Measurements from ENCODE around the gene OR13J1.
"Not testable (repeated sequence)": the region's sequence is repeated elsewhere in the genome, so short reads cannot be mapped to it uniquely, and the experiment has no call there.

OR13J1 gene

GRCh38 chr9:35904338-35904737 lies 34.1 kb upstream of the OR13J1 start:
- no peak for DNase-seq

- DNase-seq = peak in 2 of 5 experiments; percentile 3 to 69
These were observed 32.8 kb upstream of the OR13J1 start for GRCh38 chr9:35903049-35903448.

GRCh38 chr9:35899021-35899420 lies 28.8 kb upstream of the OR13J1 start:
- DNase-seq = no peak

GRCh38 chr9:35898337-35898736 lies 28.1 kb upstream of the OR13J1 start:
- no peak for DNase-seq

DNA sequence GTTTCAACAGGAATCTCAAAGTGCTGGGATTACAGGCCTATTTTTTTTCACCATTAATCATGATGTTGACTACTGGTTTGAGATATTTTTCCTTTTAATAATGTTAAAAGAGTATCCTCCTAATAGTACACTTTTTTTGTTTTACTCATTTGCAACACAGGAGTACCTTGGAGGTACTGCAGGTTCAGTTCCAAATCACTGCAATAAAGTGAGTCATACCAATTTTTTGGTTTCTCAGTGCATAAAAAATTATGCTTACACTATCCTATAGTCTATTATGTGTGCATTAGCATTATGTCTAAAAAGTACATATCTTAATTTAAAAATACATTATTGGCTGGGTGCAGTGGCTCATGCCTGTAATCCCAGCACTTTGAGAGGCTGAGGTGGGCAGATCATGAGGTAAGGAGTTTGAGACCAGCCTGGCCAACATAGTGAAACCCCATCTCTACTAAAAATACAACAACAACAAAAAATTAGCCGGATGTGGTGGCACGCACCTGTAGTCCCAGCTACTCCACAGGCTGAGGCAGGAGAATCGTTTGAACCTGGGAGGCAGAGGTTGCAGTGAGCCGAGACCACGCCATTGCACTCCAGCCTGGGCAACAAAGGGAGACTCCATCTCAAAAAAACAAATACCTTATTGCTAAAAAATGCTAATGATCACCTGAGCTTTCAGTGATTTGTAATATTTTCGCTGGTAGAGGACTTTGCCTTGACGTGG lies 27.3 kb upstream of the OR13J1 start:
- DNase-seq = not testable (repeated sequence)

DNA sequence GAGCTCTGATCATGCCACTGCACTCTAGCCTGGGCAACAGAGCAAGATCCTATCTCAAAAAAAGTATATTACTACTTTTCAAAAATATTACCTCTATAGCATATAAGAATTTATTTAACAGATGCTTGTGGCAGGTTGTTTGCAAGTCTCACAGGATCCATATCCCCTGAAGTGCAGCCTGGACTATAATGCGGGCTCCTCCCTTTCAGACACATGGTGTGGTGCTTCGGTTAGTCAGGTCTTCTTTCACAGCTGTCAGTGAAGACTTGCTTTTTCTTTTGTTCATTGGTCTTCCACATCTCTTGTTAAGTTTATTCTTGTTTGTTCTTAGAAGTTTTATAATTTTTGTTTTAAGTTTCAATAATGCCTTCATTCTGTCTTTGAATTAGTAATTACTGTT lies 26.4 kb upstream of the OR13J1 start:
- DNase-seq = no peak

DNA sequence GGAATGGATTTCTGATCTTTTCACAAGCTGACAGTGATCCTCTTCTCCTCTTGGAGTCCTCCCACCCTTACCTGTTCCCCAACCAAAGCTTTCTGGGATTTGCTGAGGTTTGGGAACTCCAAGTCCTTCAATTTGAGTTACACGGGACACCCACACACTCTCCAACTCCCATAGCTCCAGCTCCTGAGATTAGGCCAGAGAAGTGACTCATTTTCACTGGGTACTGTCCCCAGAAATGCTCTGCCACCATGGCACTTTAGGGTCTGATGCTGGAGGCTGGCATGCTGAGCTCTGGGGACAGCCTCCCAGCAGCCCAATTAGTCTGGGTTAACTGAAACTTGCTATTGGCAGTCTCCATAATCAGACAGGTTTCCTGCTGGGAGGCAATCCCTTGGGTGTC lies 21.9 kb upstream of the OR13J1 start:
- DNase-seq = no peak

GRCh38 chr9:35891646-35892045 lies 21.4 kb upstream of the OR13J1 start:
- DNase-seq = no peak

DNA sequence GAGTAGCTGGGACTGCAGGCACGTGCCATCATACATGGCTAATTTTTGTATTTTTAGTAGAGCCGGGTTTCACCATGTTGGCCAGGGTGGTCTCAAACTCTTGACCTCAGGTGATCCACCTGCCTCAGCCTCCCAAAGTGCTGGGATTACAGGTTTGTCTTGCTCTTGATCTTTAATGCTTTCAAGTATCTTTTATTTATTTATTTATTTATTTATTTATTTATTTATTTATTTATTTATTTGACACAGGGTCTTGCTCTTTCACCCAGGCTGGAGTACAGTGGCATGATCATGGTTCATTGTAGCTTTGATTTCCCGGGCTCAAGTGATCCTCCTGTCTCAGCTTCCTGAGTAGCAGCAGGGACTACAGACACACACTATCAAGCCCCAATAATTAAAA lies 14.7 kb upstream of the OR13J1 start:
- not testable (repeated sequence) for DNase-seq

- no peak for DNase-seq
These were observed 12.8 kb upstream of the OR13J1 start for GRCh38 chr9:35882996-35883395.

- peak; percentile 56 to 75 (median 69) for DNase-seq
These were observed 12.2 kb upstream of the OR13J1 start for GRCh38 chr9:35882263-35882848.

- DNase-seq = no peak
These were observed 2.3 kb upstream of the OR13J1 start for GRCh38 chr9:35872505-35872904.

- no peak for DNase-seq
These were observed 1.3 kb upstream of the OR13J1 start for GRCh38 chr9:35871545-35871944.

DNA sequence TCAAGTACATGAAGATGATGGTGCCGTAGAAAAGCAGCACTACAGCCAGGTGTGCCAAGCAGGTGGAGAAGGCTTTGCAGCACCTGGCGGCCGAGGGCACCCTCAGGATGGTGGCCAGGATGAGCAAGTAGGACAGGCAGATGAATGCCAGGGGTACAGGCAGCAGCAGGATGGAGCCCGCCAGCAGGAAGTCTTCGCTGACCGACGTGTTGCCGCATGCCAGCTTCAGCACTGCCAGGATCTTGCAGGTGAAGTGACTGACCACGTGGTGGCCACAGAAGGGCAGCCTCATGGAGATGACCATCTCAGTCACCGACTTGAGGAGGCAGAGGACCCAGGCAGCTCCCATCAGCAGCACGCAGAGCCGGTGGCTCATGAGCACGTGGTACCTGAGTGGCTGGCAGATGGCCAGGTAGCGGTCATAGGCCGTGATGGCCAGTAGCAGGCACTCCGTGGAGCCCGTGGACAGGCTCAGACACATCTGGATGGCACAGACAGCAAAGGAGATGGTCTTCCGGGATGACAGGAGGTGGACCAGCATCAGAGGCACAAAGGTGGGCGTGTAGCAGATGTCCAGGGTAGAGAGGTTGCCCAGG lies 482 bp downstream of the OR13J1 start:
- DNase-seq = no peak

DNA sequence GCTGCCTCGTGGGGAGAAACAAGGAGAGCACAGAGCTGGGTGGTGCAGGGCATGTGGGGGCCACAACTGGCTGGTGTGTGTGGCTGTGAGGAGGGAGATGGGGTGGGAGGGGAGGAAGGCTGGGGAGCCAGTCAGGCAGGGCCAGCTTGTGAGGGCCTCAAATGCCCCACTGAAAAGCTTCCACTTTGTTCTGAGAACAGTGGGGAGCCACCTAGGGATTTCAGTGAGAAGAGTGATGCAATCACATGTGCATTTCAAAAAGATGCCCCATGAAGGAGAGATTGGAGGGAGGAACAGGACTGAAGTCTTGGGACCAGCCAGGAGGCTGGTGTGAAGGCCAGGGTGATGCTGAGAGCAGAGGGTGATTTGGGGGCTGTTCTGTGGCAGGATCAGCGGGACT lies 1.3 kb downstream of the OR13J1 start:
- no peak for DNase-seq

- DNase-seq = no peak
These were observed 2.7 kb downstream of the OR13J1 start for GRCh38 chr9:35867538-35867937.

DNA sequence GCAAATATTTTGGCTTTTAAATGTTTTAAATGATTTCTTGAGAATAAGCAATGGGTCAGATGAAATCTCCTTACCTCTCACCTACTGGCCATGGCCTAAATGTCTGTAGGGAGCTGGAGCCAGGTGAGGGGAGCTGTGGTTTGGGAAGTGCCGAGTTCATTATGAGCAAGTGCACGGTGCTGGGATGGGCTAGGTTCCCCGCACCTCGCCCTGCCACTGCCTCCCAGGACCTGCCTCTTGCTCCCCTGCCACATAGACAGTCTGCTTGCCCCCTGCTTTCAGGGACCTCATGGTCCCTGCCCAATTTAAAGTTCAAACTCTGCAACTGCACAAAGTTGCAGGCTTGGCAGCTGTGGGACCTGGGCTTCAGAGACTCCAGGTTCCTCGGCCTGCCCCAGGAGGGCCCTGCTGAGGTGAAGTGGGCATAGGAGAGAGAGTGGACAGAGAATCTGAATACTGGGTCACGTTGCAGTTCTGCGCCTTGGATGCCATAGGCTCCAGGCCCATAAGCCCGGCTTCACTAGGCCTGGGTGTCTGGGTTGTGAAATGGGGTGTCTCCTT lies 5.4 kb downstream of the OR13J1 start:
- DNase-seq = no peak

DNA sequence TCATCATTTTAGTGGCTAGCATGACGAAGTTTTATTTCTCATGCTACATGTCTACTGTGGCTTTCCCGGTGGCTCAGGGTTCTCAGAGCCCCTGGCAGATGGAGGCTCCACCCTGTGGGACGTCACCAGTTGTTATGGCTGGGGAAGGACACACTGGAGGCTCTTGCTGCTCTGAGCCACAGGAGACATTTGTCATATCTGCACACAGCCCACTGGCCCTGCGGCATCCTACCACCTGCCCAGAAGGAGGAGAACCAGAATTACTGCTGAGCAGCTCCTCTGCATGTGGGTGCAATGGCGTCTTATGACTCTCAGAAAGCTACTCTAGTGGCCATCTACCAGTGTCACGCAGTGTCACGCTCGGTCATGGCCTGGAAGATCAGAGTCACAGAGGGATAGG lies 6.6 kb downstream of the OR13J1 start:
- DNase-seq = no peak

DNA sequence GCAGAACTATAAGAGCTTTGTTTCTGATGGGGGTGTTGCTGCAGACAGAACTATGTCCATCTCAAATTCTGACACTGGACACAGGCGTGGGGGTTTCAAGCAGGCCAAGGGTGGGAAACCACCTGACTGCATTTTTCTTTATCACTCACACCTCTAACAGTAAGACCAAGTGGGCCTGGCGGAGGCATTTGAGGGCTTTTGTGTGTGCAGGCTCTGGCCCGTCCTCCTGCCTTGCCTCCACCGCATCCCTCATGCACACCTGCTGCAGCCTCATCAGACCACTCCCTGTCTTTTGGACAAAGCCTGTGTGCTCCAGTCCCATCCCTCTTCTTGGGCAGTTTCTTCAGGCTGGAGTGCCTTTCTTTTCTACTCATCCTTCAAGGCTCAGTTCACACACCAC lies 7.9 kb downstream of the OR13J1 start:
- DNase-seq = no peak

DNA sequence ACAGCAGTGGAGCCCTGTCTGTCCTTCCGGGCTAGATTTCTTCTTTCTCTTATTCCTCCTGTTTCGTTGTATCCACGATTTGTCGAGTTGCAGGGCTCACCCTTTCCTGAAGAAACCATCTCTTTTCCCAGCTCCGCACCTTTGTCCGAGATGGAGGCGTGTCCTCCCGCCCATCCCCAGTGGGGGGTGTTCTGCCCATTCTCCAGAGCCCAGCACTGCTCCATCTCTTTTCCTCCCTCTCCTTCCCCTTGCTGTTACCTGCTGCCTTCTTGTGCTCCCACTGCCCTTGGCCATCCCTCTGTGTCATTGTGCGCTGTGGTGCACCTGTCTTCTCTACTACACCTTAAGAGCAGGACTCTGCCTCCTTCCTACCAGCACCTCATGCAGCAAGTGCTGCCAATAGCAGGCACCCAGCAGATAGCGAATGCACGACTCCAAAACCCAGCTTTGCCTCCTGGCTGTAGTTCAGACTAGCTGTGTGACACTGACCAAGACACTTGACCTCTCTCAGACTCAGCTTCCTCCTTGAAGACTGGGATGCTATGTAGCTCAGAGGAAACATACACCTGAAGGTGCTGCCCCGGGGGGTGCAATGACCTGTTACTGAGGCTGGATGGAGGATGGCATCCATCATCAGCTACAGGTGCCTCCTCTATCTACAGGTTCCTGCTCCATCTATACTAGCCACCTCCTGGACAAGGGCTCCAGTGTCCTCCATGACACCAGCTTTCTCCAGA lies 8.9 kb downstream of the OR13J1 start:
- DNase-seq = no peak

DNA sequence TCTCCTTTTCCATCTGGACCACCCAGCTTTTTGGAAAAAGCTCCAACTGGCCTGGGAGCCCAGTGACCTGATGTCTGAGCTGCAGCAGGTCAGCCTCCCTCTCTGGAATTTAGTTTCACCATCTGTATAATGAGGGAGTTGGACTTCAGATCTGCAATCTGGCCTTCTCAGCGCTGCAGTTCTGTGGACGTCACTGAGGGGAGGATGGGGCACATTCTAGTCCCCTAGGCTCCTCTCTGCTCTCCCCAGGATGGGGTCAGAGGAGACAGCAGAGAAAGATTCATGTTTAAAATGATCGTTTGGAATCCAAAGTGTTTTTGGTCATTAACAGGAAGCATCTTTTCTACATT lies 10.2 kb downstream of the OR13J1 start:
- no peak for DNase-seq

DNA sequence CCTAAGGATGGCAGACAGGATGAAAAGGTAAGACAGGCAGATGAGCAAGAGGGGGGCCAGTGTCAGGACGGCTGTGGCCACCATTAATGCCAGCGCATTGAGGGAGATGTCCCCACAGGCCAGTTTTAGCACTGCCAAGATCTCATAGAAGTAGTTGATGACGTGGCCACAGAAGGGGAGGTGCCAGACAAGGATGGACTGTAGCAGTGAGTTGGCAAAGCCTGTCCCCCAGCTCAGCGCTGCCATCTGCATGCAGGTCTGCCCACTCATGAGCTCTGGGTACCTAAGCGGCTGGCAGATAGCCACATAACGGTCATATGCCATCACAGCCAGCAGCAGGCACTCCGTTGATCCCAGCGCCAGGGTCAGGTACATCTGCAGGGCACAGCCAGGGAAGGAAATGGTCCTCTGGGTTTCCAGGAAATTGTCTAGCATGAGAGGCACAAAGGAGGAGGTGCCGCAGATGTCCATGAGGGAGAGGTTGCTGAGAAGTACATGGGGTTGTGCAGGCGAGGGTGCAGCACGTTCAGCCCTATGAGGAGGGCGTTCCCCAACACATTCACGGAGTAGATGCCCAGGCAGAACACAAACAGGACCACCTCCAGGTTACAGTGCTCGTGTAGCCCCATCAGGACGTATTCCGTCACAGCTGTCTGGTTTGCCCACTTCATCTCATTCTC lies 10.8 kb downstream of the OR13J1 start:
- peak in 1 of 5 experiments; percentile 27 for DNase-seq

- no peak for DNase-seq
These were observed 11.7 kb downstream of the OR13J1 start for GRCh38 chr9:35858458-35858857.

All from T-helper 2 cell (primary cell).